NCI-H2196 treated with DMSO at 0.1 percent for 48 hours (cell line): ENCODE results near the gene SFR1.
"Not testable (repeated sequence)": the region's sequence is repeated elsewhere in the genome, so short reads cannot be mapped to it uniquely, and the experiment has no call there.

Source experiments
- DNase-seq: peaks from one replicate; lab custom pipeline; 2025; ENCODE audit not compliant: unreplicated experiment; lab: John Stamatoyannopoulos, UW

Gene SFR1

GRCh38 chr10:104170610-104171254 is 48.8 kb downstream of the SFR1 start:
- no peak for DNase-seq

GRCh38 chr10:104174136-104174535 is 52.2 kb downstream of the SFR1 start:
- not testable (repeated sequence) for DNase-seq
